GM12875 (cell line): ENCODE measurements around the gene APP.

Experiments
- H3K4me3 ChIP-seq: one replicate; pipeline ENCODE4 v1.5.1; 2011; ENCODE audit warnings: low read depth, low read length, control low read depth
- CTCF ChIP-seq: IDR thresholded peaks from 2 replicates; pipeline ENCODE4 v1.5.1; 2011; ENCODE audit warnings: low read depth, mild to moderate bottlenecking, control low read depth, inconsistent platforms, low read length, moderate library complexity, borderline replicate concordance; ENCODE audit not compliant: insufficient read depth

The APP gene

GRCh38 chr21:25953659-25954058 is 216.9 kb downstream of the APP start:
- TF ChIP-seq CTCF, result no peak

GRCh38 chr21:25953196-25953595 is 217.4 kb downstream of the APP start:
- no peak for TF ChIP-seq CTCF
- H3K4me3 ChIP-seq, result no peak overlapping the region

More at GRCh38 chr21:25953659-25954058, 216.9 kb downstream of the APP start:
- H3K4me3 ChIP-seq, result no peak overlapping the region

- no peak overlapping the region for H3K4me3 ChIP-seq
- no peak for TF ChIP-seq CTCF
Measured at GRCh38 chr21:25952306-25952705, 218.3 kb downstream of the APP start.

- H3K4me3 ChIP-seq, result no peak overlapping the region
- TF ChIP-seq CTCF, result no peak
Measured at GRCh38 chr21:25949701-25950100, 220.9 kb downstream of the APP start.

- no peak for TF ChIP-seq CTCF
- H3K4me3 ChIP-seq, result no peak overlapping the region
Measured at GRCh38 chr21:25944672-25945213, 225.8 kb downstream of the APP start.

GRCh38 chr21:25944082-25944481 is 226.5 kb downstream of the APP start:
- no peak for TF ChIP-seq CTCF
- no peak overlapping the region for H3K4me3 ChIP-seq

GRCh38 chr21:25942135-25942534 is 228.4 kb downstream of the APP start:
- no peak for TF ChIP-seq CTCF
- H3K4me3 ChIP-seq, result no peak overlapping the region
